ENCODE data around the gene QKI. TPM values are rescaled to one million over a fixed set of nuclear protein-coding genes. Genes with fewer than 3 reads are reported as not detected.

The QKI gene
- total RNA-seq, 1 experiment from 2014 or later: 50.8 TPM

GRCh38 chr6:163620670-163621330 lies 206.3 kb downstream of the QKI start:
- Histone ChIP-seq H3K27ac (no peak overlapping the region), H3K4me1 (replicated peaks; ENCODE audit: insufficient read depth) (no peaks in the 10 kb centered on the region), H3K79me2 (ENCODE audit: low read depth) (no peaks in the 10 kb centered on the region), H3K4me2 (no peak overlapping the region), H3K4me3 (no peak overlapping the region), H3F3A (ENCODE audit: insufficient read depth, low read depth) (no peaks in the 10 kb centered on the region), H2AFZ (no peak overlapping the region), H3K9me2 (ENCODE audit: insufficient read depth) (no peaks in the 10 kb centered on the region), H3K9me3 (ENCODE audit: insufficient read depth, low read depth) (no peaks in the 10 kb centered on the region), H4K20me1 (ENCODE audit: insufficient read depth) (no peaks in the 10 kb centered on the region), H3K36me3 (ENCODE audit: low read depth) (no peaks in the 10 kb centered on the region), H3K27me3 (ENCODE audit: insufficient read depth, low read depth) (peaks cover 44% of the 10 kb centered on the region)
- no peak for DNase-seq
- ChIA-PET CTCF (no interaction called here), POLR2A (ENCODE audit: unreplicated experiment) (no interaction called here)
- intact Hi-C loops (cut with micrococcal nuclease; ENCODE audit: unreplicated experiment): no loop called here
- no TSS peak for BruUV-seq (replicated peaks)
- TF ChIP-seq EZH2 (IDR thresholded peaks at IDR 0.05; ENCODE audit: low read depth) (no peak), CTCF (conservative IDR thresholded peaks at IDR 0.05) (no peak)

- H2AFZ ChIP-seq: no peak overlapping the region
- CTCF ChIA-PET: no interaction called here
- H3K4me3 ChIP-seq: no peak overlapping the region
- H3K4me2 ChIP-seq: no peak overlapping the region
- H3K9me3 ChIP-seq (ENCODE audit: insufficient read depth, low read depth): no peaks in the 10 kb centered on the region
- H3K27ac ChIP-seq: no peak overlapping the region
- intact Hi-C loops (cut with micrococcal nuclease; ENCODE audit: unreplicated experiment): no loop called here
- H3K36me3 ChIP-seq (ENCODE audit: low read depth): no peaks in the 10 kb centered on the region
- H3K79me2 ChIP-seq (ENCODE audit: low read depth): no peaks in the 10 kb centered on the region
- H3K4me1 ChIP-seq (replicated peaks; ENCODE audit: insufficient read depth): no peaks in the 10 kb centered on the region
- H3K27me3 ChIP-seq (ENCODE audit: insufficient read depth, low read depth): peaks cover 52% of the 10 kb centered on the region
- H3K9me2 ChIP-seq (ENCODE audit: insufficient read depth): no peaks in the 10 kb centered on the region
- H4K20me1 ChIP-seq (ENCODE audit: insufficient read depth): no peaks in the 10 kb centered on the region
- no peaks in the 10 kb centered on the region for H3F3A ChIP-seq (ENCODE audit: insufficient read depth, low read depth)
- no peak for DNase-seq
- POLR2A ChIA-PET (ENCODE audit: unreplicated experiment): no interaction called here
- no TSS peak for BruUV-seq (replicated peaks)
- TF ChIP-seq EZH2 (IDR thresholded peaks at IDR 0.05; ENCODE audit: low read depth): no peak
- no peak for TF ChIP-seq CTCF (conservative IDR thresholded peaks at IDR 0.05)
Measured at GRCh38 chr6:163625265-163625664, 210.7 kb downstream of the QKI start.

- TF ChIP-seq CTCF (conservative IDR thresholded peaks at IDR 0.05) (no peak), EZH2 (IDR thresholded peaks at IDR 0.05; ENCODE audit: low read depth) (no peak)
- Histone ChIP-seq H3K27me3 (ENCODE audit: insufficient read depth, low read depth) (peaks cover 49% of the 10 kb centered on the region), H3K9me3 (ENCODE audit: insufficient read depth, low read depth) (no peaks in the 10 kb centered on the region), H3K9me2 (ENCODE audit: insufficient read depth) (no peaks in the 10 kb centered on the region), H3K36me3 (ENCODE audit: low read depth) (no peaks in the 10 kb centered on the region), H3K4me2 (no peak overlapping the region), H2AFZ (no peak overlapping the region), H3K4me1 (replicated peaks; ENCODE audit: insufficient read depth) (no peaks in the 10 kb centered on the region), H3K27ac (no peak overlapping the region), H3K4me3 (no peak overlapping the region), H4K20me1 (ENCODE audit: insufficient read depth) (no peaks in the 10 kb centered on the region), H3F3A (ENCODE audit: insufficient read depth, low read depth) (no peaks in the 10 kb centered on the region), H3K79me2 (ENCODE audit: low read depth) (no peaks in the 10 kb centered on the region)
- DNase-seq: no peak
- intact Hi-C loops (cut with micrococcal nuclease; ENCODE audit: unreplicated experiment): no loop called here
- ChIA-PET POLR2A (ENCODE audit: unreplicated experiment) (no interaction called here), CTCF (no interaction called here)
- BruUV-seq (replicated peaks): no TSS peak
Measured at GRCh38 chr6:163626073-163626867, 211.8 kb downstream of the QKI start.

Data from PC-9 (cell line).